Glomerular visceral epithelial cell (primary cell): ENCODE data around the gene TACC3.

Experiments used
- DNase-seq: peaks from one replicate; pipeline ENCODE4 v3.0.0-alpha.2; 2016; ENCODE audit errors: extremely low spot score

TACC3 gene

DNA sequence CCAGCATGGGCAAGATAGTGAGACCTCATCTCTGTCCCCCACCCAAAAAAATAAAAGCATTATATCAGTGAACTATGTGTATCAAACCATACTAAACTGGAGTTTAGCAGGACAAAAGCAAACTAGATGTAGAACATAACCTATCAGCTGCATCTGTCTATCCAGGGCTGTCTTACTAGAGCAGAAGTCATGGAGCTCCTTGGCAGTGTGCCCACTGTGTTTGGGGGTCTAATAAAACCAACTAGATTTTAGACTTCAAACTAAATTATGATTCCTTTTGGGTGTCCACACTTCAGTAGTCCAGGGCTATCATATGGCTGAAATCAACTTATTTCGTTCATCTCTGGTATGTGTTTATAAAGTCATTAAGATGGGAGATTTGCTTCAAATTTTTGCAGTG, 17.5 kb upstream of the TACC3 start:
- no peak for DNase-seq

DNA sequence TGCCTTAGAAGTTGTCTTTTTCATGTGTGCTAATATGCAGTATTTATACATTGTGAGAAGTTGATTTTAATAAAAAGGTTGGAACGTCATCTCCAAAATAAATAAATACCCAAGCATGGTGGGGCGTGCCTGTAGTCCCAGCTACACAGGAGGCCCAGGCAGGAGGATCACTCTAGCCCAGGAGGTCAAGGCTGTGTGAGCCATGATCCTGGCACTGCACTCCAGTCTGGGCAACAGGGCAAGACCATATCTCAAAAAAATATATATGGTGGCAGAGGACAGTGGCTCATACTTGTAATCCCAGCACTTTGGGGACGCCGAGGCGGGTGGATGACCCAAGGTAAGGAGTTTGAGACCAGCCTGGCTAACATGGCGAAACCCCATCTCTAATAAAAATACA, 15.6 kb upstream of the TACC3 start:
- DNase-seq, result no peak

GRCh38 chr4:1706358-1706757, 15.0 kb upstream of the TACC3 start:
- DNase-seq, result no peak

- DNase-seq, result no peak
Observed at GRCh38 chr4:1708581-1708980, 12.7 kb upstream of the TACC3 start.

DNA sequence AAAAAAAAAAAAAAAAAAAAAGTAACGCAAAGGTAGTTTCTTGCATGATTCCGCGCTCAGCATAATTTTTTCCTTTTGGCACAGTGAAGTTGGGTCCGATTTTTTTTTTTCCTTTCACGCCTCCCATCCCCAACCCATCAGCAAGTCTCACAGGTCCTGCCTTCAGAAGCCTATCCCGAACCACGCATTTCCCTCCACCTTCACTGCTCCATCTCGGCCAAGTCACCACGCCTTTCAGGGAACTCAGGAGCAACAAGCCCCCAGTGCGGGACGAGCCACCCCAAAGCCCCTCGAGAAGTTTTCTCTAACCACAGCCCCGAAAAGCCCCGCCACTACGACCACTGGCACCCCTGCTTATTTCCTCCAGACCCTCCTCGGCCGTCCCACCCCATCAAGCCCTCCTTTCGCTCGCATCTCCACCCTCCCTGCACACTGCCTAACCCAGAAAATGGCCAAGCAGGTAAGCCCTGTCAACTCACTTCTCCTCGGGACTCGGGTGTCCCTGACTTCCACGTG, 10.2 kb upstream of the TACC3 start:
- DNase-seq, result no peak

- DNase-seq, result no peak
Observed at GRCh38 chr4:1711571-1712215, 9.6 kb upstream of the TACC3 start.

- DNase-seq, result peak; percentile 98
Observed at GRCh38 chr4:1712216-1713002, 8.9 kb upstream of the TACC3 start, which contains the start of gene SLBP. Gene SLBP (minus strand): TSS chr4:1712319. CDS start chr4:1712188, 131 bp downstream.

DNA sequence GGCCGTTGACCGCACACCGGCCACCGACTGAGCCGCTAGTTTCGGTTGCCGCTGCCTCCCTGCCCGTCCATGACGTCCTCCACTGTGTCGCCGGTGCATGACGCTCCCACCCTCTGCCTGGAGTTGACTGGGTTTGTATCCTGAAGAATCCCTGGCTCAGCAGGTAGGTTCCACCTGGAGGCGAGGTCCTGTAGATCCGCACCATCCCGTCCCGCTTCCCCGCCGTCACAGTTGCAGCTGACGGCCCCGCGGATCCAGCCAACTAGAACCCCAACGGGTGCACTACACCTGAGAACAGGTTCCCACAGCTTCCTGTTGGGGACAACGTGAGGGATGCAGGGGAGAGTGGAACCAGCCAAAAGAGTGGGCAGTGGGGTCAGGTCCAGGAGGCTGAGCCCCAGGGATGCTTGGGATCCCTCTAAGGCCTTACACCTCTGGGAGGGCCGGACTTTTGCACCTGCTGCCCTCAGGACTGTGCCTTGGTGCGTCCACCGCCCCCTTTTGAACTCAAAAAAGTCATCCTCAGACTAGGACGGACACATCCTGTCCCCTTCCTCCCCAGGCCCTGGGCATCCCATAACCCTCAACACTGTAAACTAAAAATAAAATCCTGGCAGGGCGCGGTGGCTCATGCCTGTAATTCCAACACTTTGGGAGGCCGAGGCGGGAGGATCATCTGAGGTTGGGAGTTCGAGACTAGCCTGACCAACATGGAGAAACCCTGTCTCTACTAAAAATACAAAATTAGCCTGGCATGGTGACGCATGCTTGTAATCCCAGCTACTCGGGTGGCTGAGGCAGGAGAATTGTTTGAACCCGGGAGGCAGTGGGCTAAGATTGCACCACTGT, 8.1 kb upstream of the TACC3 start:
- no peak for DNase-seq

DNA sequence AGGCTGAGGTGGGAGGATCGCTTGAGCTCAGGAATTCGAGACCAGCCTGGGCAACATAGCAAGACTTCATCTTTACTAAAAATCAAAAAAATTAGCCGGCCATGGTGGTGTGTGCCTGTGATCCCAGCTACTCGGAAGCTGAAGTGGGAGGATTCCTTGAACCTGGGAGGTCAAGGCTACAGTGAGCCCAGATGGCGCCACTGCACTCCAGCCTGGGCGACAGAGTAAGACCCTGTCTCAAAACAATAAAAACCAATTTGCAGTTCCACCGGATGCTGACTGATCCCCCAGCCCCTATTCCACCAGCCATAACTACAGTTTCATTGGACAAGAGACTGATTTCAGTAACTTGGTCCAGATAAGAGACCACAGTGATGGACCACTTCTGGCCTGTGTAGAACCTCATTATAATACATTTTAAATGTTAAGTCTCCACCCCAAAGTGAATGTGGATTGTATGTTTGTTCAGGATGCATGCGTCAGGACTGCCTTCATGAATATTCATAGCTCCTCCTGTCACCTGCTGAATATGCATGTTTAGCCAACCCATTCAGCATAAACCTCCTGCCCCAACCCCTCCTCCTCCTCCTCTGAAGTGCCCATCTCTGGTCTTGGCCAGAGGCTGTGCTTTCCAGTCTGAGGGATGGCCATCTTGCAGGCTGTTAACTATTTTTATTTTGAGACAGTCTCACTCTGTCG, 6.9 kb upstream of the TACC3 start:
- DNase-seq, result no peak

- no peak for DNase-seq
Observed at GRCh38 chr4:1715002-1715758, 6.1 kb upstream of the TACC3 start.

DNA sequence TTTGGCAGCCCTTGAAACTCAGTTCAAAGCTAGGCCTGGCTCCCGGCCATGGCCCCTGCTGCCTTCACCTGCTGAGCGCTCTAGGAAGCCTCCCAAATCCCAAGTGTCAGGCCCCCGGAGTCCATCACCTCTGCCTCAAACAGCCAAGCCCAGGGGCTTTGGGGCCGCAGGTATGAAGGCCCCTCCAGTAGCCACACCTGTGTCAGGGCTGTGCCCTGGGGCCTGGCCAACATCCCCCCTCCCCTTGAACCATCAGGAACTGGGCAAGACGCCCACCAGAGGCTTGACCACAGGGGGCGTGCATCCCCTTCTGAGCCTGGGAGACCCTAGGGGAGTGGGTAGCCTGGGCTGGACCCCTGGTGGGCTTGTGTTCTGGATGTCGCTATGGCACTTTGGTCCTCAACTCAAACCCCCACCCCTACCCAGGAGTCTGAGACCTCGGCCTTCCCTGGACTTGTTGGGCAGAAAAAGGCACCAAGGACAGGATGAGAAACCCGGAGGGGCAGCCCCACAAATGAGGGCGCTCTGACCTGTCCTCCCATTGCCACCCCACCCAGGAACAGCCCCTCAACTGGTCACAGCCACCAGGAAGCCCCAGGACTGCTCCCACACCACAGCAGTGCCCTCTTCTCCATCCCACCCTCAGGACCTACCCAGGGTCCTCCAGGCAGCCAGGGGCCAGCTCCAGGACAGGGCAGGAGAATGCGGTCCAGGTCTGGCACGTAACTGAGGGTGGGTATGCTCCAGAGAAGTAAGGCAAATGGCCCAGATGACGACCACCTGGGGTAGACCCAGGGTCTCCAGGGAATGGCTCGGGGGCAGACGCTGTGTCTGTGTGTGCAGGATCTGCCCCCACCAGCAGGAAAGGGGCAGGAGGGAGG, 5.0 kb upstream of the TACC3 start:
- DNase-seq, result no peak

DNA sequence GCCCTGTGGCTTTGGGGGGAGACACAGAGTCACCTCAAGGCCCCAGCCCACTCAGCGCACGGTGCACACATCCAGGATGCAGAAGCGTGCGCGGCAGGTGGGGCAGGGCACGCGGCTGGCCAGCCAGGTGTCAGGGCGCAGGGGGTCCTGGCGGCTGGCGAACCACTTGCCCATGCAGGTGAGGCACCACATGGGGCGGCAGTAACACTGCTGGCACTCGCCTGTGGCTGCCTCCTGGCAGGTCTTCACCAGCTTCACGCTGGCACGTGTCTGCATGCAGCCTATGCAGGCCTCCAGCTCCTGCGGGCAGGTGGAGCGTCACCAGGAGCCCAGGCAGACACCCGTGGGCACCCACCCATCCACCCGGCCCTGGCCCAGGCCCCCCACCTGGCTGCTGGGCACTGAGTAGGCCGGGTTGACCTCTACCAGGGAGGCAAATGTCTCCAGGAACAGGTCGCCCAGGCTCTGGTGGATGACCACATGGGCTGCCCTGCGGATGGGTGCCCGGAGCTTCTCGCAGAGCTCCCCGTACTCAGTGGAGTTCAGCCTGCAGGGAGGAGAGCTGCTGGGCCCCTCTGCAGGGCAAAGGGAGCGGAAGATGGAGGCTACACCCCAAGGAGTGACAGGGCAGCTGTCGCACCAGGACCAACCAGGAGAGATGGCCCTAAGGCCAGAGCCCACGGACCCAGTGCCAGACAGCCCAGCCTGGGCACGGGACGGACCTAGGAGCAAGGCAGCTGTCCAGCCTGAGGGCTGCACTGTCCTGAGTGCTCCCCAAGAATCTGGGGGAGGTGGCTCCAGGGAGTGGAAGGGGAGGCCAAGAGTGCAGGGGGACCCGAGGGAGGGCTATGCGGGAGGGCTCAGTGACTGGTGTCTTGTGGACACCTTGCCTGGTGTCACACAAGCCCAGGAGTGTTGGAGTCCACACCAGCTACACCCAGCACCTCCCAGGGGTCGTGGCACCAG, 3.9 kb upstream of the TACC3 start:
- no peak for DNase-seq

- no peak for DNase-seq
Observed at GRCh38 chr4:1718095-1718850, 3.0 kb upstream of the TACC3 start.

- DNase-seq, result peak; percentile 46
Observed at GRCh38 chr4:1720163-1720983, 948 bp upstream of the TACC3 start.

- DNase-seq, result no peak
Observed at GRCh38 chr4:1721666-1722550, 587 bp downstream of the TACC3 start.

DNA sequence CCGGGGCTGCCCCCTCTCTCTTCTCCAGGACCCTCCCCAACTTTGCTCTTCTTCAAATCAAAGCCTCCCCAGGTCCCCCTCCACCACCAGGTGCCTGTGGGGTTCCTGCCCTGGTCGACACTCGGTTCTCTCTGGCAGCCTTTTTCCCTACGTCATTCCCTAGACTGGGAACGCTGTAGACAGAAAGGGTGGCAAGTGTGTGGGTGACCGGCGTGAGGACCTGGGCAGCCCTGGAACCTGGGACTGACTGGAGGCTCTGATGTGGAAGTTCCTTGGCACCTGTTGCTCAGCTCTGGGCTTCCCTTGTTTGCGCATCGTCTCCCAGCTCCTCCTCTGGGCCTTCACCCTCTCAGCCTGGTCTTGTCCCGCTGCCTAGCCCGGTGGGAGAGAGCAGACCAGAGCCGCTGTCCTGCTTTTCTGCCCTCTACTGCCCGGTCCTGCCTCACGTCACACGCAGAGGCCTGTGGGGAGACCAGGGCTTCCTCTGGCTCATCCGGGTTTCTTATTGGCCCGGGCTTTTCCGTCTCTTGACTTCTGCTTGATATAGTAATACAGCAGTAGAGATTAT, 1.3 kb downstream of the TACC3 start:
- DNase-seq, result no peak
